ENCODE measurements around the gene MICAL3.

MICAL3 gene

GRCh38 chr22:17930455-17931313, 93.7 kb downstream of the MICAL3 start:
- DNase-seq (ENCODE audit: low read depth in 2 of 2) = no peak

- DNase-seq (ENCODE audit: low read depth in 2 of 2) = no peak
Measured at GRCh38 chr22:17929909-17930308, 94.5 kb downstream of the MICAL3 start.

DNA sequence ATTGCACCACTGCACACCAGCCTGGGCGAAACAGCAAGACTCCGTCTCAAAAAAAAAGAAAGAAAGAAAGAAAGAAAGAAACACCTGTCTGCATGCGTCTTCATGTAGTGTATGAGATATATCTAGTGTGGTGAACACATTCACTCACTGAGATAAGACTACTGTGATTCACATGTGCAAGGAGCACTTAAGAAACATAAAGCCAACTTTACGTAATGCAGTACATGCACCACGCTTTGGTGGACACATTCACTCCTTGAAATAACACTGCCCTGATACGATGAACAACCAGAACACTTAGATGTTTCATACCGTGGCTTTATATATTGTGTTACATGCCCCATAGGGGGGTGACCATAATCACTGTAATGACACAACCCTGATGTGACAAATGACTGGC, 96.0 kb downstream of the MICAL3 start:
- no peak for DNase-seq (ENCODE audit: low read depth in 2 of 2)

DNA sequence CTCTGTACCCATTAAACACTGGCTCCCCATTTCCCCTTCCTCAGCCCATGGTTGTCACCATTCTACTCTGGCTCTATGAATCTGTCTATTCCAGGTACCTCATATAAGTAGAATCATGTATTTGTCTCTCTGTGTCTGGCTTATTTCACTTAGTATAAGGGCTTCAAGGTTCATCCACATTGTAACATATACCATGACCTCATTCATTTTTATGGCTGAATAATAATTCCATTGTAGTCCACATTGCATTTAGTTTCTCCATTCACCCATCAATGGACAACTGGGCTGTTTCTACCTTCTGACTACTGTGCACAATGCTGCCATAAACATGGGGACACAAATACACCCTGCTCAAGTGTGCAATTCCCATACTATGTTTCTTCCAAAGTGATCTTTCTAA, 97.3 kb downstream of the MICAL3 start:
- no peak for DNase-seq (ENCODE audit: low read depth in 2 of 2)

DNA sequence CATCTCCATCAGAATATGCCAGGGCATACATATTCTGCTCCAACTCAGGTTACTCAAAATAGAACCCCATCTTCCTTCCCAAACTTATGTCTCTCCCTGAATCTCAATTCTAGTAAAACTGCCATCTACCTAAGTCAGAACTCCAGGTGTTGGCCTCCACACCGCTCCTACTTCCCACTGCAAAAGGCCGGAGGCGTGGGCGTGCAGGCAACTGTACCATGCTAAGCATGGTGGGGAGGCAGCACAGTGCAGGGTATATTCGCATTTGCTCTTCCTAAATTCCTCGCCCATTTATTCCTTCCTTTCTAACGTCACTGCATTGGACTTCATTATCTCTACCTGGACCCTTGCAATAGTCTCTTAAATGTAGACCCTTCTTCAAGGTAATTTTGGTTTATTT, 97.8 kb downstream of the MICAL3 start:
- DNase-seq (ENCODE audit: low read depth in 2 of 2) = no peak

- DNase-seq (ENCODE audit: low read depth in 2 of 2) = no peak
Measured at GRCh38 chr22:17925431-17925841, 98.9 kb downstream of the MICAL3 start.

DNA sequence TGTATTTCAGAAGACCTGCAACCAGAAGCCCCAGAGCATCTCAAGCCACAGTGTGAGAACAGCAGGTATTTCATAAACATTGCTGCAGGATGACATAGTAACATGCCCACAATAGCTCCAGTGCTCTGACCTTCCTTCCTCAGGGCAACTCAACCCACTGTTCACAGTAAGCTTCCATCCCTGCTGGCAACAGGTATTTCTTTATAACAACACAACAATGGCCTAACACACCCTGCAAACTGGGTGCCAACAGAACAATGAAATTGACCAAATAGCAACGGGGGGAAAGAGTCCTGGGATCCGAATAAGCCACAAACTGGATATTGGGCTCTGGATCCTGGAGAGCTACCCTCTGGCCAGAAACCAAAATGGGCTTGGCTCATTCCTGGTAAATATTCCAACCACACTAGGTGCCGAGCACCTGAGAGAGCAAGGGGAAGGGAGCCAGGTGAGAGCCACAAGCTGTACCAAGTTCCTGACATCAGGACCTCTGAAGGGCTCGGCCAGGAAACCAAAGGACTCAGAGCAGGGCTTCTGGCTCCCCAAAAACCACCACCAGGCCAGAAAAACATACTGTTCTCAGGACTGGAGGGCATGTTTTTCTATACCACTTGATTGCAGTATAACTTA, 99.5 kb downstream of the MICAL3 start:
- DNase-seq (ENCODE audit: low read depth in 2 of 2) = no peak

DNA sequence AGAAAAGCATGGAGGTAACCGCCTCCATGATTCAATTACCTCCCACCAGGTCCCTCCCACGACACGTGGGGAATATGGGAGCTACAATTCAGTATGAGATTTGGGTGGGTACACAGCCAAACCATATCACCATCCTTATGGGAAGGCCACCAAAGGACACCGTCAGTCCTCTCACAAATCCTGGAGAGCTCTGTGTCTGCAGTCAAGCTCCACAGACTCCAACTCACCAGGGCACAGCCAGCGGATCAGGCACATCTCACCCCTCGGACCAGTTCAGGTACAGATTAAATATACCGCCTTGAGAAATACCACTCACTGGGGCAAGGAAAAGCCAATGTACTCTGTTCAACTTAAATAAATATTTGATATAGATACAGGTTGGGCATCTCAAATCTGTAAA, 100.3 kb downstream of the MICAL3 start:
- no peak for DNase-seq (ENCODE audit: low read depth in 2 of 2)

DNA sequence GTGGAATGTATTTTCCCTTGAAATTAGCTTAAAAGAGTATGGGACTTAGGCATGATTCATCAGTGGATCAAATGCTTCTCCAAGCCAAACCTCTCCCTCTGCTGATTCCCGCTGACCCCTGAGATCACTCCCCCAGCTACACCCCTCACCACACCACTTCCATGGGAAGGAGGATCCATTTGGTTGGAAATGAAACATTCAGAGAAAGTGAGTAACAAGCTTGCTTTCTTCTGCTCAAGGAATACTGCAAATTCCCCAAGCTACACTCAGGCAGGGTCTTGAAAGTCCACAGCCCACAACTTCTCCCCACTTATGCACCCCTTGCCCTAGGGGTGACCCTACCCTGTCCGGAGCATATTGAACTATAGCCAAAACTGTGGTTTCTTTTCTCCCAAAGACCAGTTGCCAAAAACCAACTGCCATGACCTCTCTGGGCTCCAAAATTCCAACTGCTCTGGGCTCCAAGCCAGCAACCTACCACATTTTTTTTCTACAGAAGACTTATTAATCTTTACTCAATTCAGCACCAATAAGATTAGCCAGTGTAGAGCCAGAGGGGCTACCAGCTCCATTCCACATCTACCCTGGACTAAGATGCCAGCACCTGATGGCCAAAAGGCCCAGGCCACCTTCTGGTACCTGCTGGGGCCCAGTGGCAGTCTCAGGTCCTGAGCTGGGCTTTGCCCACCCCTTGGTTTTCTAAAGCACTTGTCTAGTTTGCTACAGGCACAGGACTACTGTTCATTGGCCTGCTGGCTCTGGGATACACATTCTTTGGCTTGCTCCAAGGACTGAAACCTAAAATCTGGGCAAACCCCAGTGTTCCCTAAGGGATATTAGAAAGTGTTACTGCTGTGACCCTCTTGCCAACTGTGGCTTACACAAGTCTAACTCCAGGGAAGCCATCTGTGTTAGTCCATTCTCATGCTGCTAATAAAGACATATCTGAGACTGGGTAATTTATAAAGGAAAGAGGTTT, 101.1 kb downstream of the MICAL3 start:
- DNase-seq (ENCODE audit: low read depth in 2 of 2) = no peak

DNA sequence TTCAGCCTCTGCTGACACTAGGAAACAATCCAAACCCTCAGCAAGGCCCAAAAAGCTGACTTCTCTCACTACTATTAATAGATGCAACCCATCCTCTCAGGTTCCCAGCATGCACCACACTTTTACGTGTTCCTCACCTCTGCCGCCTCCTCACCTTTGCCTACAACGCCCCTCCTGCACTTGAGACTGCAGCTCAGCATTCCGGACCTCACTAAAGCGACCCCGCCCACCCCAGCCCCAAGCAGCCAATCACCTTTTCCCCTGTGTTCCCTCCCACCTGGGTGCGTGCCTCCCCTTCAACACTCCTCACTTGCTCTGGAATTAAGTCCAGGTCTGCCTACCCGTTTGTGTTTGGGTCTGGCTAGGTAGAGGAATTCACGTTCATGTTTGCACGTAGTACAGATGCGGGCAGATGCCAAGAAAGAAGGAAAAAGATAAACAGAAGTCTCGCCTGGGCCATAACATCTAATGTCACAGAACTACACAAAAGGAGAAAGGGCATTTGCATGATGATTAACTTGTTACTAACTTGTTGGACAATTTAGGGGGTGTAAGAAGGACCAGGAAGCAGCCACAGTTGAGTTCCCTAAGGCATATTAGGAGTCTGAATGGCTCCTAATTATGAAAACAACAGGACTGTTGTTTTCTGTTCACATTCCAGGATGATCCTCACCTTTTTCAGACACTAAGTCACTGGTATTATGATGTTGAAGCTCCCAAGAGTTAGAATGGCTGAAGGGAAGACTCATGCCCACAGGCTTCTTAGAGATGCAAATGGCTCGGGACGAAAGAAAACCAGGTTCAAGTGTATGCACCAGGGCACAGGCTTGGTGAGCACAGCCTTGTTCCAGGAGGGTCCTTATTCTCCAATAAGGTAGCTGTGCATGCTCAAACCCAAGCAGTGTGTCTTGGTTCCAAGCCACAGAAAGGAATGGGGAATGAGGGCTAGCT, 102.2 kb downstream of the MICAL3 start:
- no peak for DNase-seq (ENCODE audit: low read depth in 2 of 2)

GRCh38 chr22:17920992-17921650, 103.2 kb downstream of the MICAL3 start:
- no peak for DNase-seq (ENCODE audit: low read depth in 2 of 2)

- DNase-seq (ENCODE audit: low read depth in 2 of 2) = no peak
Measured at GRCh38 chr22:17920145-17920605, 104.2 kb downstream of the MICAL3 start.

- no peak for DNase-seq (ENCODE audit: low read depth in 2 of 2)
Measured at GRCh38 chr22:17919276-17920144, 104.9 kb downstream of the MICAL3 start.

GRCh38 chr22:17918840-17919239, 105.5 kb downstream of the MICAL3 start:
- no peak for DNase-seq (ENCODE audit: low read depth in 2 of 2)

DNA sequence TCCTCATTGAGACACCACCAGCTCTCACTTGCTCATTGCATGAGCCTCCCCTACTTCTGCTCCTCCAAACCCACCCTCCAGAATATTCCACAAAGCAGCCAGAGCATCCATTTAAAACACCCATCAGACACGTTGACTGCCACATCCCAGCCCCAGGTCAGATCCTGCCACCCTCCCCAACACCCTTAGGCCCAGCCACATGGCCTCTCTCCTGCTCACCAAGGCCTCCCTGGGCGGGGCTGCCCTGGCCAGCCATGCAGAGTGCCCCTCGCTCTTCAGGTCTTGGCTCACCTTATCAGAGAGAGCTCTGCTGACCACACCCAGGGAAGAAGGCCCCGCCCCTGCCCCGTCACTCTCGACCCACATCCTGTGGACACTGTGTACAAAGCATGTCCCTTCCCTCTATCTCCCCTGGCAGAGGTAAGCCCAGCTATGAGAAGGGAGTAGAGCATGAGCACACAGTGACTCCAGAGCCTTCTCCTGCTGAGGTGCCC, 106.8 kb downstream of the MICAL3 start:
- no peak for DNase-seq (ENCODE audit: low read depth in 2 of 2)

DNA sequence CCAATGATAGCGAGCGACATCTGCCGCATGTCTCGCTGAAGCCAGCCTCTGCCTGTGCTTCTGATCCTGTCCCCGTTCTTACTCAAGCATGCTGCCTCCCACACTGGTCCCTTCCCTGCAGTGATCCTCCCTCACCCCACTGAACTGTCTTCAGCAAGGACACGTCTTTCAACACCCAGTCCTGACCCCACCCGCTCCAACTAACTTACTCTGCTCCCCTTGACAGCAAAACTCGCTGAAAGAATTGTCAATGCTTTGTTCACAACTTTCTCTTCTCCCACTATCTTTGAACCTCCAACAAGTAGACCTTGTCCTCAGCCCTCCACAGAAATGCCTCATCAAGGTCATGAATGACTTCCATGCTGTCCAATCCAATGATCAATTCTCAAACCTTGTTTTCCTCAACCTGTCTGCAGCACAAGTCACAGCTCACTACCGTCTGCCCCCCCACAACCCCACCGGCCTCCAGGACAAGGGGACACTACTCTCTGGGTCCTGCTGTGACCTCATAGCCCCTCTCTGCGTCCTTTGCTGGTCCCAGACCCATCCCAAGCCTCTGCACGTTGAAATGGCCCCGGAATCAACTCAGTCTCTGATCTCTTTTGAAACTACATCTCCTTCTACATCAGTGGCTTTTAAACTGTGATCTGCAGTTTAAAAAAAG, 108.0 kb downstream of the MICAL3 start:
- no peak for DNase-seq (ENCODE audit: low read depth in 2 of 2)

DNA sequence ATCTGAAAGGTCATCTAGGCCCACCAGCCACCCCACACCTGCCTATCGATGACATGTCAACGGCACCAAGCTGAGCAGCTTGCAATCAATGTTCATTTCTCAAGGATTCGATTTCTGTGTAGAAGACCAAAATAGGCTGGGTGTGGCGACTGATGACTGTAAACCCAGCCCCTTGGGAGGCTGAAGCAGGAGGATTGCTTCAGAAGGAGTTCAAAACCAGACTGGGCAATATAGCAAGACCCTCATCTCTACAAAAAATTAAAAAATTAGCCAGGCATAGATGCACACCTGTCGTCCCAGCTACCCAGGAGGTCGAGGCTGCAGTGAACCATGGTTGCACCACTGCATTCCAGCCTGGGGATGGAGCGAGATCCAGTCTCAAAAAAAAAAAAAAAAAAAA, 108.7 kb downstream of the MICAL3 start:
- no peak for DNase-seq (ENCODE audit: low read depth in 2 of 2)

DNA sequence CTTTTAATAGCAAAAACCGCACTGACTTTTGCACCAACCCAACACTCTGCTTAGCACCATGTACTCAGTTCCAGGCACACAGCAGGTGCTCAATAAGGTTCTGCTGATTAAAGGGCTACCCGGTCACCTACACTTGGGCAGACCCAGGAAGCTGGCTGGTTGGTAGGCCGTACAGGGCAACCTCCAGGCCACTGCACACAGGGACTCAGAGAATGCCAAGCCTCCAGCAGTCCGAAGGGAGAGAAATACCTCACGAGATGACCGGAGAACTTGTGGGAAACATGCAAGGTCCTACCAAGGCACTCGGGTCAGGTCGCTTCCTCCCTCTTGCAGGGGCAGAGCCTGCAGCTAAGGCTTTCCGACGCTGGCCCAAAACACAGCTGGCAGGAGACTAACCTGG, 109.2 kb downstream of the MICAL3 start:
- no peak for DNase-seq (ENCODE audit: low read depth in 2 of 2)

DNA sequence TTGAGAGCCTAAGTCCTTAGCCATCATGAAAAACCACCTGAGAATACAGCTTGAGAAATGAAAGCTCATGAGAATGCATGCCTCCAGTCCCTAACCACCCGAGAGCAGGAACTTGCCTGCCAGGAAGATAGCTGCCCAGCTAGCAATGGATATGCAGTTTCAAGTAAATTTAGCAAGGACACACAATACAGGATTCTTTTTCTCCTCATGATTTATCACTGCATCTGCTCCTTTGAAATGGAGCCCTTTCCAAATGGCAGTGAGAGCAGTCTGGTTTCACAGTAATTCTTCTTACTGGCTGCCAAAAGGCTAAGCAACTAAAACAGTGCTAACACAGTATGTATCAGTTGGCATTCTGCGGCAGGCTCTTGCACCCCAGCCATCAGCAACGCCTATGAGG, 109.9 kb downstream of the MICAL3 start:
- DNase-seq (ENCODE audit: low read depth in 2 of 2) = no peak

All from stimulated activated CD4-positive, alpha-beta T cell treated with anti-CD3 and anti-CD28 coated beads, Interleukin-1b, Interleukin-23, amount 100 ng/mL, for 1 hour (primary cell).